GM12864 (cell line): ENCODE data around the gene BDH1.
"Not testable (repeated sequence)": the region's sequence is repeated elsewhere in the genome, so short reads cannot be mapped to it uniquely, and the experiment has no call there.

Experiments
- DNase-seq: peaks from one replicate; pipeline ENCODE4 v3.0.0-alpha.2; 2011; ENCODE audit warnings: low read depth
- H3K4me3 ChIP-seq: 2 replicates; pipeline ENCODE4 v1.5.1; 2011; ENCODE audit warnings: mild to moderate bottlenecking, low read depth, low read length, control low read depth
- CTCF ChIP-seq: IDR thresholded peaks from 2 replicates; pipeline ENCODE4 v1.5.1; 2011; ENCODE audit warnings: low read depth, mild to moderate bottlenecking, moderate library complexity, low read length, control low read depth, inconsistent platforms; ENCODE audit errors: missing control alignments

BDH1 gene

GRCh38 chr3:197519801-197520211 lies 36.0 kb downstream of the BDH1 start:
- TF ChIP-seq CTCF, result no peak
- no peak overlapping the region for H3K4me3 ChIP-seq
- no peak for DNase-seq

GRCh38 chr3:197518881-197519421 lies 36.8 kb downstream of the BDH1 start:
- H3K4me3 ChIP-seq, result no peak overlapping the region
- no peak for TF ChIP-seq CTCF
- no peak for DNase-seq

GRCh38 chr3:197517922-197518683 lies 37.7 kb downstream of the BDH1 start:
- not testable (repeated sequence) for DNase-seq, H3K4me3 ChIP-seq

GRCh38 chr3:197516890-197517606 lies 38.7 kb downstream of the BDH1 start:
- H3K4me3 ChIP-seq, DNase-seq: not testable (repeated sequence)

- H3K4me3 ChIP-seq, result no peak overlapping the region
- DNase-seq, result no peak
- no peak for TF ChIP-seq CTCF
Observed at GRCh38 chr3:197516517-197516889, 39.3 kb downstream of the BDH1 start.

GRCh38 chr3:197514786-197515355 lies 40.9 kb downstream of the BDH1 start:
- DNase-seq, result no peak
- no peak overlapping the region for H3K4me3 ChIP-seq
- TF ChIP-seq CTCF, result no peak

- no peak for DNase-seq
- H3K4me3 ChIP-seq, result no peak overlapping the region
- TF ChIP-seq CTCF, result no peak
Observed at GRCh38 chr3:197513953-197514785, 41.6 kb downstream of the BDH1 start.
